ENCODE measurements around the gene TPSD1.

The TPSD1 gene

DNA sequence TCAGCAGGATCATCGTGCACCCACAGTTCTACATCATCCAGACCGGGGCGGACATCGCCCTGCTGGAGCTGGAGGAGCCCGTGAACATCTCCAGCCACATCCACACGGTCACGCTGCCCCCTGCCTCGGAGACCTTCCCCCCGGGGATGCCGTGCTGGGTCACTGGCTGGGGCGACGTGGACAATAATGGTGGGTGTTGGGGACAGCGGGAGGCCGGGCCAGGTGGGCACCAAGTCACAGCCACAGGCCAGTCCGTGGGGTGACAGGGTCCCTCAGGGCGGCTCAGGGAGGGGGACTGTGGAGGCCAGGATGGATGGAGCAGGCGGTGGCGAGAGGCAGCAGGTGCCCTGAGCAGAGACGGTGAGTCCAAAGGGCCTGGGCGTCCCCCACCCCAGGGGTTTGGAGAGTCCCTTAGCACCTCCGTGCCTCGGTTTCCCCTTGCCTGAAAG lies 1.0 kb downstream of the TPSD1 start:
- DNase-seq (ENCODE audit: low spot score), result no peak
- TF ChIP-seq, protein P1, sequence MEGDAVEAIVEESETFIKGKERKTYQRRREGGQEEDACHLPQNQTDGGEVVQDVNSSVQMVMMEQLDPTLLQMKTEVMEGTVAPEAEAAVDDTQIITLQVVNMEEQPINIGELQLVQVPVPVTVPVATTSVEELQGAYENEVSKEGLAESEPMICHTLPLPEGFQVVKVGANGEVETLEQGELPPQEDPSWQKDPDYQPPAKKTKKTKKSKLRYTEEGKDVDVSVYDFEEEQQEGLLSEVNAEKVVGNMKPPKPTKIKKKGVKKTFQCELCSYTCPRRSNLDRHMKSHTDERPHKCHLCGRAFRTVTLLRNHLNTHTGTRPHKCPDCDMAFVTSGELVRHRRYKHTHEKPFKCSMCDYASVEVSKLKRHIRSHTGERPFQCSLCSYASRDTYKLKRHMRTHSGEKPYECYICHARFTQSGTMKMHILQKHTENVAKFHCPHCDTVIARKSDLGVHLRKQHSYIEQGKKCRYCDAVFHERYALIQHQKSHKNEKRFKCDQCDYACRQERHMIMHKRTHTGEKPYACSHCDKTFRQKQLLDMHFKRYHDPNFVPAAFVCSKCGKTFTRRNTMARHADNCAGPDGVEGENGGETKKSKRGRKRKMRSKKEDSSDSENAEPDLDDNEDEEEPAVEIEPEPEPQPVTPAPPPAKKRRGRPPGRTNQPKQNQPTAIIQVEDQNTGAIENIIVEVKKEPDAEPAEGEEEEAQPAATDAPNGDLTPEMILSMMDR (IDR thresholded peaks at IDR 0.05; ENCODE audit: extremely low read depth, insufficient read depth, missing control alignments), result no peak
- in situ Hi-C loops (cut with MboI; ENCODE audit: low pct_unique_long_range_greater_than_20kb, low sequenced_read_pairs, unreplicated experiment), result no loop called here

DNA sequence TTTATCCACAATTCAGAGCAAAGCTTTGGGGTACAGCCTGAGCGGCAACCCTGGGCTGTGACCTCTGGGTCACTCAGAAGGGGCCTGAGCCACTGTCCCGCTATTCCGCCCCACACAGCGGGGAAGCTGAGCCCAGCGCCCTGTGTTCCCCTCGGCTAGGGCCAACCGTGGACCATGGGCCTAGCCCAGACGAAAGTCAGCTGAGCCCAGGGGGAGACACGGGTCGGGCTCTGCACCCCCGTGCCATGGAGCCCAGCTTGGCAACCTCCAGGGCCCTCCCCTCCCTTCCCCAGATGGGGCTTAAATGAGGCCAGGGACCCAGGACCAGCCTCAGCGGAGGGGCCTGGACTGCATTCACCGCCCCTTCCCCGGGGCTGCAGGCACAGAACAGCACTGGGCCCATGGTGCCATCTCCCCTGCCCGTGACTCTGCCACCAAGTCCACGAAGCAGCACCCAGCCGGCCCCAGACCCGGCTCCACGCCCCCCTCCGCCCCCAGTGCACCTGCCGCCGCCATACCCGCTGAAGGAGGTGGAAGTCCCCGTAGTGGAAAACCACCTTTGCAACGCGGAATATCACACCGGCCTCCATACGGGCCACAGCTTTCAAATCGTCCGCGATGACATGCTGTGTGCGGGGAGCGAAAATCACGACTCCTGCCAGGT lies 1.8 kb downstream of the TPSD1 start:
- no peak for DNase-seq (ENCODE audit: low spot score)
- TF ChIP-seq, protein P1 (IDR thresholded peaks at IDR 0.05; ENCODE audit: extremely low read depth, insufficient read depth, missing control alignments), result no peak
- in situ Hi-C loops (cut with MboI; ENCODE audit: low pct_unique_long_range_greater_than_20kb, low sequenced_read_pairs, unreplicated experiment), result no loop called here

DNA sequence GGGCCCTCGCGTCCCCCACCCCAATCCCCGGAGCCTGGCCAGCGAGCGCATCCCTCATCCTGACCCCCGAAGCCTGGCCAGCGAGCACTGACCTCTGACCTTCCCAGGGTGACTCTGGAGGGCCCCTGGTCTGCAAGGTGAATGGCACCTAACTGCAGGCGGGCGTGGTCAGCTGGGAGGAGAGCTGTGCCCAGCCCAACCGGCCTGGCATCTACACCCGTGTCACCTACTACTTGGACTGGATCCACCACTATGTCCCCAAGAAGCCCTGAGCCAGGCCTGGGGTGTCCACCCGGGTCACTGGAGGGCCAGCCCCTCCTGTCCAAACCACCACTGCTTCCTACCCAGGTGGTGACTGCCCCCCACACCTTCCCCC lies 2.3 kb downstream of the TPSD1 start:
- in situ Hi-C loops (cut with MboI; ENCODE audit: low pct_unique_long_range_greater_than_20kb, low sequenced_read_pairs, unreplicated experiment), result no loop called here
- TF ChIP-seq, protein P1 (IDR thresholded peaks at IDR 0.05; ENCODE audit: extremely low read depth, insufficient read depth, missing control alignments), result no peak
- no peak for DNase-seq (ENCODE audit: low spot score)

DNA sequence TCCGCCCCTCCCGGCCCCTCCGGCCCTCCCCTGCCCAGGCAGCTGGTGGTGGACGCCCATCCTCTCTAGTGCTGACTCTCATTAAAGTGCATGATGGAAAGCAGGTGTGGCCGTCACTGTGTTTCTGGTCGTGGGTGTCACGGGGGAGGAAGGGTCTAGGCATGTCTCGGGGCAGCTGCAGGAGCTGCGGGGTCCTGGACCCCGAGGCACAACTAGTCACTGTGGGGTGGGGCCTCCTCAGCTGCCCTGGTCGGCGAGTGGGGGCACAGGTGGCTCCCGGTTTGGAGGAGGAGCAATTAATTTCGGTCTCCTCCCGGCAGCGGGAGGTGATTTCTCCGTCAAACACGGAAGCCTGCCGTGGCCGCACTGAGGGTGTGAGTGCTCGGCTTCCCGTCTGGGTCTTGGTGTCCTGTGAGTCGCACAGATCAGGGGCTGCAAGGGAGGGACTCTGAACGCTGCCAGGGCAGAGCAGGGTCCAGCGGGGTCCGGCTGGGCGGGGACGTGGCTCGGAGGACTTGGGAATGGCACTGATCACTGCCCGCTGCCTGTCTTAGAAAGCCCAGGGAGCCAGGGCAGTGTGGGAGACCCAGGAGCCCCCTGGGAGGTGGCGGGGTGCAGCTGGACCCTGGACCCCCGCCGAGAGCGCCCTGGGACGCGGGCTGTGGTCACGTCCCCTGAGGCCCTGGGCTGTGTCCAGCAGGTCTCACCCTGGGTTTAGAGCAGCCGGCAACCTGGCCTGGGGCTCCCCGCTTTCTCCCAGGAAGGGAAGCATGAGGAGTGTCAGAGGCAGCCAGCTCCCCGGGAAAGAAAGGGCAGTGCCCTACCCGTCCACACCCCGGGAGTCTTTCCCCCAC lies 3.3 kb downstream of the TPSD1 start:
- no peak for DNase-seq (ENCODE audit: low spot score)
- in situ Hi-C loops (cut with MboI; ENCODE audit: low pct_unique_long_range_greater_than_20kb, low sequenced_read_pairs, unreplicated experiment), result no loop called here
- TF ChIP-seq, protein P1 (IDR thresholded peaks at IDR 0.05; ENCODE audit: extremely low read depth, insufficient read depth, missing control alignments), result no peak

DNA sequence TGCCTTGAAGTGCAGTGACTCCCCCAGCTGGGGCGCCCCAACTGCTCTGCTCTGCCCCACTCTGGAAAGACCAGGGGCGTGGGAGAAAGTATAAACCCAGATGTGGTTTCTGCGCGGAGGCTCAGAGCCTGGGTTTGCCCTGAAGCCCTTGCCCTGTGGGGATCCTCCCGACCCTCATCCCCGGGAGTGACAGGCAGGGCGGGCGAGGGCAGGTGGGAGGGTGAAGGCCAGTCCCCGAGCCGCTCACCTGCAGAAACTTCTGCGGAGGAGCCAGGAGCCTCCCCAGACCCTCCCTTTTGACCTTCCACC lies 3.8 kb downstream of the TPSD1 start:
- DNase-seq (ENCODE audit: low spot score), result no peak
- TF ChIP-seq, protein P1 (IDR thresholded peaks at IDR 0.05; ENCODE audit: extremely low read depth, insufficient read depth, missing control alignments), result no peak
- in situ Hi-C loops (cut with MboI; ENCODE audit: low pct_unique_long_range_greater_than_20kb, low sequenced_read_pairs, unreplicated experiment), result no loop called here

DNA sequence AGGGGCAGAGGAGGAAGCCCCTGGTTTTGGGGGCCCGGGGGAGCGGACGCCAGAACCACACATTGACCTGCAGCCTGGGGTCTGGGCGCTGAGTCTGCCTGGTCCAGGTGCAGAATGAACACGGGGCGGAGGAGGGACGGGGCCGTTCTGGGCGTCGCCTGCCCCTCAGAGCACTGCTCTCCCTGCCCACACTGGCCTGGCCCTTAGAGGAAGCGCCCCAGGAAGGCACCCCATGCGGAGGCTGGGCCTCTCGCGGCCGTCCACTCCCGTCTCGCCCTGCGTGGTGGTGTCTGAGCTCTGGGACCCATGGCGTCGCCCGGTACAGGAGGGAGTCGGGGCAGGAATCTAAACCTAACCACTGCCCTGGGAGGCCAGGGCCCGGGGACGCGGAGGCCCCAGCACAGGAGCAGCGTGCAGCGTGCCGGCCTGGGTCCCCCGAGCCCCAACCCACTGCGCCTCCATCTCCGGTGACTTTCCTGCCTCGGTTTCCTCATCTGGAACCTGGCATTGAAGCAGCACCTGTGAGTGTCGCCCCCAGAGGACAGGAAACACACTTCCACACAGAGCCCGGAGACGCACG lies 4.3 kb downstream of the TPSD1 start:
- TF ChIP-seq, protein P1 (IDR thresholded peaks at IDR 0.05; ENCODE audit: extremely low read depth, insufficient read depth, missing control alignments), result no peak
- in situ Hi-C loops (cut with MboI; ENCODE audit: low pct_unique_long_range_greater_than_20kb, low sequenced_read_pairs, unreplicated experiment), result no loop called here
- no peak for DNase-seq (ENCODE audit: low spot score)
